ENCODE data around the gene MRPS2.
"Not testable (repeated sequence)": the region's sequence is repeated elsewhere in the genome, so short reads cannot be mapped to it uniquely, and the experiment has no call there.

MRPS2 gene

GRCh38 chr9:135514342-135515082 is 14.0 kb downstream of the MRPS2 start:
- DNase-seq (ENCODE audit: low read depth in 2 of 2): no peak

GRCh38 chr9:135515083-135515951 is 14.8 kb downstream of the MRPS2 start:
- no peak for DNase-seq (ENCODE audit: low read depth in 2 of 2)

DNA sequence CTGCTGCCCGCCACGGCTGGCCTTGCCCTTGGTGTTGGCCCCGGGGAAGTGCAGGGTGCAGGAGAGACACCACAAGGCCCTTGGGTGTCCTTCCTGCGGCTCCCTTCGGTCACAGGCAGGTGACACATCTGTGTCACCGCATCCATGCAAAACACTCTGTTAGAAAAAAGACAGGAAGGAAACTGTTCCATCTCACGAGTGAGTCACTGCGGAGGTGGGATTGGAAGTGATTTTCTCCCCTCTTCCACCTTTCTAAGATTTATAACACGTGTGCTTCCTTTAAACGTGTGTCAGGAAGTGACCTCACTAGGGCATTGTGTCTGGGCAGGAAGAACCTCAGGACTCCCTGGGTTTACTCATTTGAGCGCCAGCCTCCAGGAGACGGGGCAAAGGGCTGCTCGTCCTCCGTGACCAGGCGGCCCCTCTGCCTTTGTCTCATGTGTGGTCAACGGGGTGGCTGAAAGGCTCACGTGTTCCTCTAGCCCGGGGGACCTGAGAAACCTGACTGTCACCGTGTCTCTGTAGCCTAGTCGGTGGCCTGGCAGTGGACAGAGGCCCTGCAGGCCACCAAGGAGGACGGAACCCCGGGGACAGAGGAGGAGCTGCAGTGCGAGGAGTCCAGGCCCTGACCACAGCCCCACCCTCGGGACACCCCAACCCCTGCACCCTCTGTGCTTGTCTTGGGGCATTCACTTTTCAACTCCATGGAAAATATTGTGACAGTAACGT is 15.8 kb downstream of the MRPS2 start:
- DNase-seq (ENCODE audit: low read depth in 2 of 2): no peak

- no peak for DNase-seq (ENCODE audit: low read depth in 2 of 2)
Observed at GRCh38 chr9:135517407-135517822, 16.9 kb downstream of the MRPS2 start.

- DNase-seq (ENCODE audit: low read depth in 2 of 2): no peak
Observed at GRCh38 chr9:135519179-135519971, 18.9 kb downstream of the MRPS2 start.

DNA sequence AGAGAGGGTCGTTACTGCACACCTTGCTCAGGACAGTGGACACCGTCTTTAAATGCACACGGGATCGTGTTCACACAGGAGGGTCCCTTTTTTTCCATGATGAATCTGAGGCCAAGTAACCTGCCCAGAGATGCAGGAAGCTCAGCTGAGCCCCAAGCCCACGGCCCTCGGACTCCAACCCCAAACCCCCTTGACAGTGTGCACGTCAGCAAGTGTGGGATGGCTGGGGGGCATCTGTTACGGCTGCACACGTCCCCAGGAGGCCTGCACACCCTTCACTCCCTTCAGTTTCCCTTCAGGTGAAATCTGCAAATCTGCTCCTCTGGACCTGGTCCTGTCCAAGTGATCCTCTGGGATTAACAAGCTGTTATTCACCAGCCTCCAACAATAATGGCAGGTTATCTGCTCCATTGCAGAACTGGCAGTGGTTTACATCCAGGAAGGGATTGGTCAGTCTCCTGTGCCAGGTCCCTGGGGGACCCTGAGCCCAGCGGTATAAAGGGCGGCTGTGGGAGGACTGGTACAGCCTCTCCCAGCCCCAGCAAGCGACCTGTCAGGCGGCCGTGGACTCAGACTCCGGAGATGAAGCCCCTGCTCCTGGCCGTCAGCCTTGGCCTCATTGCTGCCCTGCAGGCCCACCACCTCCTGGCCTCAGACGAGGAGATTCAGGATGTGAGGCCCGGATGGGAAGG is 20.6 kb downstream of the MRPS2 start, which contains the start of gene LCN1:
TSS of gene LCN1 (plus strand) at position 525 of the 692 bp plus-strand sequence. CDS start at position 583, 58 bp downstream.
- DNase-seq (ENCODE audit: low read depth in 2 of 2): no peak

GRCh38 chr9:135521608-135522095 is 21.2 kb downstream of the MRPS2 start:
- no peak for DNase-seq (ENCODE audit: low read depth in 2 of 2)

GRCh38 chr9:135522137-135522877 is 21.8 kb downstream of the MRPS2 start:
- DNase-seq (ENCODE audit: low read depth in 2 of 2): no peak

- DNase-seq (ENCODE audit: low read depth in 2 of 2): no peak
Observed at GRCh38 chr9:135522931-135523330, 22.4 kb downstream of the MRPS2 start.

- DNase-seq (ENCODE audit: low read depth in 2 of 2): no peak
Observed at GRCh38 chr9:135523521-135524129, 23.1 kb downstream of the MRPS2 start.

GRCh38 chr9:135524130-135524861 is 23.8 kb downstream of the MRPS2 start:
- no peak for DNase-seq (ENCODE audit: low read depth in 2 of 2)

DNA sequence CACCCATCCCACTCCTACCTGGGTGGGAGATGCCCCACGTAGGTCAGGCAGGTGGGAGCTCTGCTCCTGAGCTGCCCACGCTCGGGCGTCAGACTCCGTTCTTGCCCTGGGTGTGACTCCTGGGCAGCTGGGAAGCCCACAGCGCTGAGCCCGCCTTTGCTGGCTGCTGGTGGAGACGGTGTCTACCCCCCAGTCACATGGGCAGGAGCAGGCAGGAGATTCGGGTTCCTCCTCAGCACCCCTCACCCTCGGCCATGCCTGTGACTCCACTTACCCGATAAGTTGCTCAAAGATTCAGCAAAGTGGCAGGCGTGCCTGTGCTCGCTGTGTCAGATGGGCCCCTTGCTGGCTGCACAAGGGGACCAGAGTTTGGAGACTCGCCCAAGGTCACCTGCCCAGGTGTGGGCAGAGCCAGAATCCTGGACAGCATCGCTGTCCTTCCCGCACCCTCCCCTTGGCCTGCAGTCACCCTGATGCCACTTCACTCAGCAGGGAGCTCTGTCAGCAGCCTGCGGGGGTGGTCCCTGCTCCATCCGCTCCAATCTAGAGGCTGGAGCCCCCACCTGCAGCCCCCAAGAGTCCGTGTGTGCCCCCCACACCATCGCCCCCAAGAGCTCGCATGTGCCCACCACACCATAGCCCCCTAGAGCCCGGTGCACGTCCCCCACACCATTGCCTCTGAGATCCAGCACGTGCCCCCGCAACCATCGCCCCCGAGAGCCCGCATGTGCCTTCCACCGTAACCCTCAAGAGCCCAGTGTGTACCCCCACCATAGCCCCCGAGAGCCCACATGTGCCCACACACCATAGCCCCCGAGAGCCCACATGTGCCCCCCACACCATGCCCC is 25.0 kb downstream of the MRPS2 start:
- no peak for DNase-seq (ENCODE audit: low read depth in 2 of 2)

DNA sequence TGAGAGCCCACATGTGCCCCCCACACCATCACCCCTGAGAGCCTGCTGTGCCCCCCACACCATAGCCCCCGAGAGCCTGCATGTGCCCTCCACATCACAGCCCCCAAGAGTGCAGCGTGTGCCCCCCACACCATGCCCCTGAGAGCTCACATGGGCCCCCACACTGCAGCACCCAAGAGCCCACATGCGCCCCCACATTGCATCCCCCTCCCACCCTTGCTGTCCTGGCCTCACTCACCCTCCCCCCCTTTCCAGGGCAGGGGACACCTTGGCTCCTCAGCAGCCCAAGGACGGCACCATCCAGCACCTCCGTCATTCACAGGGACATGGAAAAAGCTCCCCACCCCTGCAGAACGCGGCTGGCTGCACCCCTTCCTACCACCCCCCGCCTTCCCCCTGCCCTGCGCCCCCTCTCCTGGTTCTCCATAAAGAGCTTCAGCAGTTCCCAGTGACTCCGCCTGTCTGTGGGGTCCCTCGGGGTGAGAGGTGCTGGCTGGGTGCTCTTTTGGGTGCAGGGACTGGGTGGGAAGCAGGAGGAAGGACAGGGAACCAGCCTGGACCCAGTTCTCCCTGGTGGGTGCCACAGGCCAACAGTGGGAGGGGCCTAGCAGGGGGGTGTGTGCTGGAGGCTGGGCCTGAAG is 25.7 kb downstream of the MRPS2 start:
- DNase-seq (ENCODE audit: low read depth in 2 of 2): no peak

- DNase-seq (ENCODE audit: low read depth in 2 of 2): no peak
Observed at GRCh38 chr9:135526730-135527571, 26.5 kb downstream of the MRPS2 start.

DNA sequence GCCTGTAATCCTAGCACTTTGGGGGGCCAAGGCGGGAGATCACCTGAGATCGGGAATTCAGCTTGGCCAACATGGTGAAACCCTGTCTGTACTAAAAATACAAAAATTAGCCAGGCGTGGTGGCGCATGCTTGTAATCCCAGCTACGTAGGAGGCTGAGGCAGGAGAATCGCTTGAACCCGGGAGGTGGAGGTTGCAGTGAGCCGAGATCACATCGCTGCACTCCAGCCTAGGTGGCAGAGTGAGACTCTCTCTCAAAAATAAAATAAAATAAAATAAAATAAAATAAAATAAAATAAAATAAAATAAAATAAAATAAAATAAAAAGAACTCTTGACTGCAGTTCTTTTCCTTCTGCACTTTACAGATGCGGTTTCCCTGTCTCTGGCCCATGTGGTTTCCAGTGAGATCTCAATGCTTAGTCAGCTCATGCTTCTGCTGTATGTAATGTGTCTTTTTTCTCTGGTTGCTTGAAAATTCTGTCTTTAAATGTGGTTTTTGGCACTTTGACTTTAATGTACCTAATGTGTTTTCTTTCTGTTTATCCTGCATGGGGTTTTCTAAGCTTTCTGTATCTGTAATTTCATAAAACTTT is 28.5 kb downstream of the MRPS2 start:
- not testable (repeated sequence) for DNase-seq (ENCODE audit: low read depth in 2 of 2)

DNA sequence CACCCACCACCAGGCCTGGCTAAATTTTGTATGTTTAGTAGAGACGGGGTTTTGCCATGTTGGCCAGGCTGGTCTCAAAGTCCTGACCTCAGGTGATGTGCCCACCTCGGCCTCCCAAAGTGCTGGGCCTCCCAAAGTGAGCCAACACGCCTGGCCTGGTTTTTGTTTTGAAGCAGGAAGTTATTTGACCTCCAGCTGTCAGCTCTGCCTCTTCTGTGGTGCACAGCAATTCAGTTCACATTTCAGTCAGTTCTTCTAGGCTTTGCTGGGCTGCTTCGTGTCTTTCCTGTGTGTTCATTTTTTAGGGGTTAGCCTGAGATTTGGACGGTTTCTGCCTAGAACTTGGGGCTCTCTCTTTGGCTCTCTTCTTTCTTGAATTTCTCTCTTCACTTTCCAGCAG is 29.7 kb downstream of the MRPS2 start:
- DNase-seq (ENCODE audit: low read depth in 2 of 2): no peak
